ENCODE data around the gene CRIM1.

CRIM1 gene

GRCh38 chr2:36586672-36587071, 231.1 kb downstream of the CRIM1 start:
- DNase-seq (ENCODE audit: low spot score): no peak

- no peak for DNase-seq (ENCODE audit: low spot score)
Measured at GRCh38 chr2:36587101-36587500, 231.5 kb downstream of the CRIM1 start.

DNA sequence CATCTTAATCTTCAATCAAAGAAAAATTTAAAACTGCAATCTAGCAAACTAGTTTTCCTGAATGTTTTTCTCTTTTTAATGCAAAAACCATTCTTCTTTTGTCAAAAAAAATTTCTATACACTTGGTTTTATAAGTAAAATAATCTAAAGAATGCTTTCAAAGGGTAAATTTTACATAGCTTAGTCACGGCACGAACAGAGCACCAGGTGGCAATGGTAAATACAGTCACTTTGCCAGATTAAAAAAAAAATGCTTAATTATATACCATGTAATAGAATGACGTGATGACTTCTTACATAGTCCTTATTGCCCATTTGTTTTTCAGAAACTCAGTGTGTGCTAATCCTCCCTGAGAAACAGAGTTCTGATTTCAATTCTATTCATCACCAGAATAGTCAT, 232.0 kb downstream of the CRIM1 start:
- no peak for DNase-seq (ENCODE audit: low spot score)

GRCh38 chr2:36589230-36589630, 233.7 kb downstream of the CRIM1 start:
- no peak for DNase-seq (ENCODE audit: low spot score)

GRCh38 chr2:36594849-36595248, 239.3 kb downstream of the CRIM1 start:
- no peak for DNase-seq (ENCODE audit: low spot score)

- peak; percentile 46 for DNase-seq (ENCODE audit: low spot score)
Measured at GRCh38 chr2:36596397-36596796, 240.8 kb downstream of the CRIM1 start.

DNA sequence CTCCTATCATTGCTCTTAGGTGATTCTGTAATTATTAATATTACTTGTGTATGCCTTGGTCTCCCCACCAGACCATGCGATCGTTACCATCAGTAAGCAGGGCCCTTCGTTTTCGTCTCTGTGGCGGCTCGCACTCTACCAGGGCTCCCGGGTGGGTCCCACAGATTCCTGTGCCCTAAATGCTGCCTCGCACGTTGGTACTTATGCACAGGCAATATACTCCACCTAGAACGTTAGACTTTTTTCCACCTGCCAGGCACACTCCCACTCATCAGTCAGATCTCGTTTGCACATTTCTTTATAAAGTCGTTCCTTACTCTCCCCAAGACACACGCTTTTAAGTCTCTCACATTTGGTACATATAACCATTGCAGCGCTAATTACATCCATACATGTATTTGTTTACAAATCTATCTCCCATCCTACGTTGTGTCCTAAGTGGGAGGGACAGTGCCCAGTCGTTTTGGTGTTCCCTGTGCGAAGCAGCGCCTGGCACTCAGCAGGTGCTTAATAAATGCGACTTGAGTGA, 241.5 kb downstream of the CRIM1 start:
- peak; percentile 22 for DNase-seq (ENCODE audit: low spot score)

GRCh38 chr2:36597532-36598377, 242.2 kb downstream of the CRIM1 start, which contains the start of gene FEZ2:
Gene FEZ2, minus strand, starts transcription at chr2:36598168. Its CDS starts 26 bp downstream, at chr2:36598142.
- DNase-seq (ENCODE audit: low spot score): peak; percentile 88

All from RKO (cell line).